GM12878 (cell line): ENCODE data around the gene CCDC186. TPM values are rescaled to one million over a fixed set of nuclear protein-coding genes. Genes with fewer than 3 reads are reported as not detected.

Experiments
- ATAC-seq: fragments of 200-7000 bp; cut with Tn5 transposase; 3 replicates; pipeline ENCODE4 v1.9.1; 2020; ENCODE audit warnings: mild to moderate bottlenecking, moderate library complexity
- BruUV-seq: library from RNA; stranded (reverse); fragments of 400-500 nt; replicated peaks from 2 replicates; lab custom pipeline; 2021; lab: Mats Ljungman, UMichigan
- CTCF ChIA-PET: fragments of 300-600 bp; sonication (Branson Sonifier 250); formaldehyde crosslinking; extraction: SDS; loops from one replicate; lab custom pipeline; 2021; ENCODE audit warnings: inconsistent platforms; lab: Yijun Ruan, JAX
- POLR2A ChIA-PET: fragments of 350-600 bp; formaldehyde crosslinking; extraction: SDS; loops from one replicate; lab custom pipeline; 2021; ENCODE audit warnings: inconsistent platforms; lab: Charles Lee
- RAD21 ChIA-PET: fragments of 300-600 bp; sonication (Branson Sonifier 250); formaldehyde crosslinking; loops from one replicate; lab custom pipeline; 2023; ENCODE audit warnings: antibody characterized with exemption; ENCODE audit not compliant: unreplicated experiment; lab: Charles Lee
- SMC1A ChIA-PET: fragments of 300-600 bp; sonication (Branson Sonifier 250); formaldehyde crosslinking; loops from one replicate; lab custom pipeline; 2023; ENCODE audit not compliant: unreplicated experiment, uncharacterized antibody; lab: Charles Lee
- DNase-seq: peaks from one replicate; pipeline ENCODE4 v3.0.0-alpha.2; 2011; ENCODE audit warnings: low read depth, low spot score
- FAIRE-seq: peaks from 3 replicates; lab custom pipeline; 2011; peaks lifted over from hg19 to GRCh38; lab: Jason Lieb, UNC
- H2AFZ ChIP-seq: 2 replicates; pipeline ENCODE4 v1.6.0; 2011; ENCODE audit warnings: low read depth, low read length, control low read depth; ENCODE audit not compliant: control insufficient read depth
- H3K27ac ChIP-seq: 2 replicates; pipeline ENCODE4 v1.5.1; 2011; ENCODE audit warnings: control low read depth; ENCODE audit not compliant: control insufficient read depth, insufficient read depth
- H3K27me3 ChIP-seq, 2 experiments: replicated peaks in 1 of 2; 2 replicates each; pipeline versions ENCODE4 v1.6.0 to v1.6.1; 2011; ENCODE audit warnings: low read length in 1 of 2; ENCODE audit not compliant: control insufficient read depth in 2 of 2, insufficient read depth in 2 of 2
- H3K36me3 ChIP-seq, 2 experiments: 2 replicates each; pipeline ENCODE4 v1.5.1; 2011; ENCODE audit warnings: low read length in 1 of 2; ENCODE audit not compliant: control insufficient read depth in 2 of 2, insufficient read depth in 2 of 2
- H3K4me1 ChIP-seq: 2 replicates; pipeline ENCODE4 v1.6.1; 2011; ENCODE audit warnings: mild to moderate bottlenecking, low read length, moderate library complexity, mixed read lengths; ENCODE audit not compliant: control insufficient read depth, insufficient read depth
- H3K4me2 ChIP-seq: 2 replicates; pipeline ENCODE4 v1.6.0; 2011; ENCODE audit warnings: control low read depth; ENCODE audit not compliant: control insufficient read depth, insufficient read depth
- H3K4me3 ChIP-seq: fragments of 200-600 bp; sonication (generic); 2 replicates; pipeline ENCODE4 v1.5.1; 2016
- H3K79me2 ChIP-seq: 2 replicates; pipeline ENCODE4 v1.6.0; 2011; ENCODE audit warnings: low read length; ENCODE audit not compliant: control insufficient read depth, insufficient read depth
- H3K9ac ChIP-seq: 2 replicates; pipeline ENCODE4 v1.8.0; 2011; ENCODE audit warnings: low read length, control low read depth, mixed read lengths; ENCODE audit not compliant: control insufficient read depth, insufficient read depth
- H3K9me3 ChIP-seq: replicated peaks from 3 replicates; pipeline ENCODE4 v1.5.1; 2011; ENCODE audit warnings: mild to moderate bottlenecking, low read length; ENCODE audit not compliant: control insufficient read depth, insufficient read depth
- H4K20me1 ChIP-seq: 2 replicates; pipeline ENCODE4 v1.6.0; 2011; ENCODE audit not compliant: control insufficient read depth, insufficient read depth
- BACH1 ChIP-seq: fragments of 450-650 bp; IDR thresholded peaks from 2 replicates; pipeline ENCODE4 v1.6.1; 2017; ENCODE audit warnings: mild to moderate bottlenecking, borderline replicate concordance
- CREM ChIP-seq: IDR thresholded peaks from 2 replicates; pipeline ENCODE4 v1.6.1; 2014; ENCODE audit warnings: antibody characterized with exemption, low read depth
- DPF2 ChIP-seq: fragments of 450-650 bp; IDR thresholded peaks from 2 replicates; pipeline ENCODE4 v1.6.1; 2017; ENCODE audit warnings: mild to moderate bottlenecking
- EED ChIP-seq: sonication (generic); IDR thresholded peaks from 2 replicates; pipeline ENCODE4 v1.6.1; 2016; ENCODE audit warnings: antibody characterized with exemption, low read depth
- FOXK2 ChIP-seq: fragments of 450-650 bp; IDR thresholded peaks from 2 replicates; pipeline ENCODE4 v1.6.1; 2017; ENCODE audit warnings: mild to moderate bottlenecking, moderate library complexity
- HDAC6 ChIP-seq: fragments of 200-600 bp; sonication (generic); IDR thresholded peaks from one replicate; pipeline ENCODE4 v1.8.0; 2017; ENCODE audit warnings: antibody characterized with exemption; ENCODE audit not compliant: unreplicated experiment
- IRF4 ChIP-seq: IDR thresholded peaks from 2 replicates; pipeline ENCODE4 v1.6.1; 2011; ENCODE audit warnings: low read depth, low read length
- MEF2A ChIP-seq: IDR thresholded peaks from 2 replicates; pipeline ENCODE4 v1.6.1; 2011; ENCODE audit warnings: low read depth, mild to moderate bottlenecking, low read length, moderate library complexity; ENCODE audit not compliant: insufficient read depth
- NR2F1 ChIP-seq: fragments of 450-650 bp; conservative IDR thresholded peaks from 2 replicates; pipeline ENCODE4 v1.6.1; 2017; ENCODE audit warnings: mild to moderate bottlenecking
- POLR2AphosphoS2 ChIP-seq: IDR thresholded peaks from 2 replicates; pipeline ENCODE4 v1.6.1; 2011; ENCODE audit warnings: low read depth, mild to moderate bottlenecking, low read length, improper control_type of control experiment, moderate library complexity
- POLR2AphosphoS5 ChIP-seq: IDR thresholded peaks from 2 replicates; pipeline ENCODE4 v1.6.1; 2011; ENCODE audit warnings: mild to moderate bottlenecking, low read length, inconsistent platforms
- POU2F2 ChIP-seq: IDR thresholded peaks from 3 replicates; pipeline ENCODE4 v1.6.1; 2011; ENCODE audit warnings: low read depth, mild to moderate bottlenecking, low read length, borderline replicate concordance
- SMARCA5 ChIP-seq: fragments of 450-650 bp; IDR thresholded peaks from 2 replicates; pipeline ENCODE4 v1.6.1; 2017; ENCODE audit warnings: mild to moderate bottlenecking
- SPI1 ChIP-seq: IDR thresholded peaks from 2 replicates; pipeline ENCODE4 v1.6.1; 2011; ENCODE audit warnings: low read depth, mild to moderate bottlenecking, low read length, moderate library complexity, borderline replicate concordance; ENCODE audit not compliant: insufficient read depth
- ZBED1 ChIP-seq: IDR thresholded peaks from 2 replicates; pipeline ENCODE4 v1.6.1; 2016; ENCODE audit warnings: borderline replicate concordance
- ZNF622 ChIP-seq: fragments of 450-650 bp; IDR thresholded peaks from 2 replicates; pipeline ENCODE4 v1.6.1; 2017; ENCODE audit warnings: mild to moderate bottlenecking, inconsistent platforms
- WGBS: methylation state at CpG from one replicate; pipeline ENCODE4 v1.1.6; 2016; ENCODE audit warnings: low lambda C conversion rate; ENCODE audit not compliant: insufficient replicate concordance, insufficient coverage; ENCODE audit errors: missing lambda C conversion rate; 5-methylcytosine and 5-hydroxymethylcytosine counted together
- in situ Hi-C: fragments of 300-500 bp; cut with MboI; formaldehyde crosslinking; loops from 9 replicates; pipeline ENCODE4 v1.14.3; 2018; ENCODE audit warnings: mixed read lengths
- intact Hi-C: fragments of 100-400 bp; cut with micrococcal nuclease; formaldehyde crosslinking; loops from one replicate; pipeline ENCODE4 v1.14.2; 2022; ENCODE audit not compliant: unreplicated experiment
- polyA plus RNA-seq, 11 experiments: library from polyadenylated mRNA; depleted of rRNA in 4 of 11; unstranded in 6 of 11; stranded (reverse) in 5 of 11; fragments of >200 nt; fragmentation: Nextera tagmentation in 4 of 11; fragmentation: Illumina TruSeq in 1 of 11; extraction: Ambion mirVana in 4 of 11; extraction: Trizol in 1 of 11; gene quantifications; 1 replicate in 1 of 11; 2 replicates in 10 of 11; pipeline versions ENCODE4 v1.2.1 to v1.2.3, GENCODE V29; 2011 to 2016; ENCODE audit warnings: inconsistent platforms in 2 of 11, missing spikeins in 2 of 11, low read depth in 1 of 11
- total RNA-seq, 4 experiments: library from RNA; depleted of rRNA in 3 of 4; stranded (reverse); fragments of >200 nt in 3 of 4; fragmentation: Illumina TruSeq in 1 of 4; extraction: Trizol in 1 of 4; gene quantifications; 2 replicates each; pipeline versions ENCODE4 v1.2.1 to v1.2.3, GENCODE V29; 2013 to 2021
- TF ChIP-seq, protein P1 (sequence below): fragments of 450-650 bp; IDR thresholded peaks from 2 replicates; pipeline ENCODE4 v1.6.1; 2017; ENCODE audit warnings: mild to moderate bottlenecking, moderate library complexity
- TF ChIP-seq, protein P2 (sequence below): fragments of 450-650 bp; IDR thresholded peaks from 2 replicates; pipeline ENCODE4 v1.6.1; 2017; ENCODE audit warnings: mild to moderate bottlenecking, moderate library complexity
- TF ChIP-seq, protein P3 (sequence below): IDR thresholded peaks from 2 replicates; pipeline ENCODE4 v1.6.1; 2012; ENCODE audit warnings: low read depth, low read length, improper control_type of control experiment

CCDC186 gene
- total and polyA plus RNA-seq, 10 of the 15 experiments (the other 5 are each of a cell fraction or from before 2014, with no cell fraction given) = 3.5 to 13.1 (median 7.3) TPM

DNA sequence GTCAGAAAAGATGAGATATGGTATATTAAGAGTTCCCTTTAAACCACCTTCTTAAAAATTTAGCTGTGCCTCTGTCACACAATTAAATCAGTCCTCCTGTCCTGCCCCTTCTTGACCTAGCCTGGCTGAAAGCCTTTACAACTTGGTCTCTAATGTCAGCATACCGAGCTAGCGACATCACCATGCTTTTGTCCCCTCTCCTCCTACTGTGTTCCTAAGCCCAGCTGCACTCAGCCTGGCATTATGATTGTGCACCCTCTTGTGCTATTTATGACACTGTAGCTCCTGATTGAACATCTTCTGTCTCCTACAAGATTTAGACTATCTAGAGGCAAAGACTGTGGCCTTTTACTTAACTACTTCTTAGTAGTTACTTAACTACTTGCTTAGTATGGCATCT lies 34.3 kb upstream of the CCDC186 start:
- H3K36me3 ChIP-seq = no peaks in the 10 kb centered on the region
- no peak overlapping the region for H2AFZ ChIP-seq
- H4K20me1 ChIP-seq = no peaks in the 10 kb centered on the region
- intact Hi-C loops = no loop called here
- SMC1A ChIA-PET = no interaction called here
- FAIRE-seq (no peak), ATAC-seq (no peak), DNase-seq (no peak)
- RAD21 ChIA-PET = no interaction called here
- WGBS = 42% methylated on average over 2 of the region's 2 CpGs
- in situ Hi-C loops = loop anchor here (25.0 kb wide), 1 partner anchor 104 kb away; no protein-coding TSS in a partner anchor
- H3K4me1 ChIP-seq = no peaks in the 10 kb centered on the region; the same call in 1 of the 2 replicates
- H3K4me3 ChIP-seq = no peak overlapping the region
- H3K27ac ChIP-seq = no peak overlapping the region
- POLR2A ChIA-PET = no interaction called here
- BruUV-seq = no TSS peak
- H3K27me3 ChIP-seq = peaks cover 0 to 5% of the 10 kb centered on the region in 2 experiments; a peak in 3 of 4 replicates
- no peaks in the 10 kb centered on the region for H3K9me3 ChIP-seq
- H3K9ac ChIP-seq = no peak overlapping the region
- TF ChIP-seq SMARCA5 (no peak), POU2F2 (no peak), MEF2A (no peak), POLR2AphosphoS5 (no peak), FOXK2 (no peak), IRF4 (no peak), NR2F1 (no peak), EED (no peak), POLR2AphosphoS2 (no peak), DPF2 (no peak), SPI1 (no peak), ZNF622 (no peak), ZBED1 (no peak), CREM (no peak), BACH1 (no peak), HDAC6 (no peak)
- TF ChIP-seq, protein P1, sequence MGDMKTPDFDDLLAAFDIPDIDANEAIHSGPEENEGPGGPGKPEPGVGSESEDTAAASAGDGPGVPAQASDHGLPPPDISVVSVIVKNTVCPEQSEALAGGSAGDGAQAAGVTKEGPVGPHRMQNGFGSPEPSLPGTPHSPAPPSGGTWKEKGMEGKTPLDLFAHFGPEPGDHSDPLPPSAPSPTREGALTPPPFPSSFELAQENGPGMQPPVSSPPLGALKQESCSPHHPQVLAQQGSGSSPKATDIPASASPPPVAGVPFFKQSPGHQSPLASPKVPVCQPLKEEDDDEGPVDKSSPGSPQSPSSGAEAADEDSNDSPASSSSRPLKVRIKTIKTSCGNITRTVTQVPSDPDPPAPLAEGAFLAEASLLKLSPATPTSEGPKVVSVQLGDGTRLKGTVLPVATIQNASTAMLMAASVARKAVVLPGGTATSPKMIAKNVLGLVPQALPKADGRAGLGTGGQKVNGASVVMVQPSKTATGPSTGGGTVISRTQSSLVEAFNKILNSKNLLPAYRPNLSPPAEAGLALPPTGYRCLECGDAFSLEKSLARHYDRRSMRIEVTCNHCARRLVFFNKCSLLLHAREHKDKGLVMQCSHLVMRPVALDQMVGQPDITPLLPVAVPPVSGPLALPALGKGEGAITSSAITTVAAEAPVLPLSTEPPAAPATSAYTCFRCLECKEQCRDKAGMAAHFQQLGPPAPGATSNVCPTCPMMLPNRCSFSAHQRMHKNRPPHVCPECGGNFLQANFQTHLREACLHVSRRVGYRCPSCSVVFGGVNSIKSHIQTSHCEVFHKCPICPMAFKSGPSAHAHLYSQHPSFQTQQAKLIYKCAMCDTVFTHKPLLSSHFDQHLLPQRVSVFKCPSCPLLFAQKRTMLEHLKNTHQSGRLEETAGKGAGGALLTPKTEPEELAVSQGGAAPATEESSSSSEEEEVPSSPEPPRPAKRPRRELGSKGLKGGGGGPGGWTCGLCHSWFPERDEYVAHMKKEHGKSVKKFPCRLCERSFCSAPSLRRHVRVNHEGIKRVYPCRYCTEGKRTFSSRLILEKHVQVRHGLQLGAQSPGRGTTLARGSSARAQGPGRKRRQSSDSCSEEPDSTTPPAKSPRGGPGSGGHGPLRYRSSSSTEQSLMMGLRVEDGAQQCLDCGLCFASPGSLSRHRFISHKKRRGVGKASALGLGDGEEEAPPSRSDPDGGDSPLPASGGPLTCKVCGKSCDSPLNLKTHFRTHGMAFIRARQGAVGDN = no peak
- TF ChIP-seq, protein P2, sequence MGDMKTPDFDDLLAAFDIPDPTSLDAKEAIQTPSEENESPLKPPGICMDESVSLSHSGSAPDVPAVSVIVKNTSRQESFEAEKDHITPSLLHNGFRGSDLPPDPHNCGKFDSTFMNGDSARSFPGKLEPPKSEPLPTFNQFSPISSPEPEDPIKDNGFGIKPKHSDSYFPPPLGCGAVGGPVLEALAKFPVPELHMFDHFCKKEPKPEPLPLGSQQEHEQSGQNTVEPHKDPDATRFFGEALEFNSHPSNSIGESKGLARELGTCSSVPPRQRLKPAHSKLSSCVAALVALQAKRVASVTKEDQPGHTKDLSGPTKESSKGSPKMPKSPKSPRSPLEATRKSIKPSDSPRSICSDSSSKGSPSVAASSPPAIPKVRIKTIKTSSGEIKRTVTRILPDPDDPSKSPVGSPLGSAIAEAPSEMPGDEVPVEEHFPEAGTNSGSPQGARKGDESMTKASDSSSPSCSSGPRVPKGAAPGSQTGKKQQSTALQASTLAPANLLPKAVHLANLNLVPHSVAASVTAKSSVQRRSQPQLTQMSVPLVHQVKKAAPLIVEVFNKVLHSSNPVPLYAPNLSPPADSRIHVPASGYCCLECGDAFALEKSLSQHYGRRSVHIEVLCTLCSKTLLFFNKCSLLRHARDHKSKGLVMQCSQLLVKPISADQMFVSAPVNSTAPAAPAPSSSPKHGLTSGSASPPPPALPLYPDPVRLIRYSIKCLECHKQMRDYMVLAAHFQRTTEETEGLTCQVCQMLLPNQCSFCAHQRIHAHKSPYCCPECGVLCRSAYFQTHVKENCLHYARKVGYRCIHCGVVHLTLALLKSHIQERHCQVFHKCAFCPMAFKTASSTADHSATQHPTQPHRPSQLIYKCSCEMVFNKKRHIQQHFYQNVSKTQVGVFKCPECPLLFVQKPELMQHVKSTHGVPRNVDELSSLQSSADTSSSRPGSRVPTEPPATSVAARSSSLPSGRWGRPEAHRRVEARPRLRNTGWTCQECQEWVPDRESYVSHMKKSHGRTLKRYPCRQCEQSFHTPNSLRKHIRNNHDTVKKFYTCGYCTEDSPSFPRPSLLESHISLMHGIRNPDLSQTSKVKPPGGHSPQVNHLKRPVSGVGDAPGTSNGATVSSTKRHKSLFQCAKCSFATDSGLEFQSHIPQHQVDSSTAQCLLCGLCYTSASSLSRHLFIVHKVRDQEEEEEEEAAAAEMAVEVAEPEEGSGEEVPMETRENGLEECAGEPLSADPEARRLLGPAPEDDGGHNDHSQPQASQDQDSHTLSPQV = no peak
- TF ChIP-seq, protein P3, sequence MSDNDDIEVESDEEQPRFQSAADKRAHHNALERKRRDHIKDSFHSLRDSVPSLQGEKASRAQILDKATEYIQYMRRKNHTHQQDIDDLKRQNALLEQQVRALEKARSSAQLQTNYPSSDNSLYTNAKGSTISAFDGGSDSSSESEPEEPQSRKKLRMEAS = no peak
- CTCF ChIA-PET = interaction anchor here (1.8 kb wide), 1 partner anchor 14 kb away, joined by 4 read pairs; no protein-coding TSS in a partner anchor
- no peaks in the 10 kb centered on the region for H3K79me2 ChIP-seq
- H3K4me2 ChIP-seq = no peak overlapping the region
